Loucy (cell line): ENCODE results near the gene CDO1.

ENCODE experiments used
- H2AFZ ChIP-seq: fragments of 200-600 bp; sonication (generic); 2 replicates; pipeline ENCODE4 v1.6.0; 2016; ENCODE audit warnings: antibody characterized with exemption, mild to moderate bottlenecking, low read length, moderate library complexity
- H3F3A ChIP-seq: fragments of 200-600 bp; 2 replicates; pipeline ENCODE4 v1.6.0; 2016; ENCODE audit warnings: antibody characterized with exemption, low read depth, mild to moderate bottlenecking
- H3K27me3 ChIP-seq: fragments of 200-600 bp; sonication (generic); 2 replicates; pipeline ENCODE4 v1.6.1; 2014; ENCODE audit warnings: low read length, mild to moderate bottlenecking; ENCODE audit not compliant: insufficient read depth, poor library complexity, severe bottlenecking
- H3K36me3 ChIP-seq: fragments of 200-600 bp; sonication (generic); 2 replicates; pipeline ENCODE4 v1.6.1; 2016; ENCODE audit warnings: low read length; ENCODE audit not compliant: insufficient read depth
- H3K4me1 ChIP-seq: fragments of 200-600 bp; sonication (generic); 2 replicates; pipeline ENCODE4 v1.5.1; 2014; ENCODE audit warnings: low read length, mild to moderate bottlenecking; ENCODE audit not compliant: insufficient read depth, poor library complexity, severe bottlenecking
- H3K4me2 ChIP-seq: fragments of 200-600 bp; sonication (generic); 2 replicates; pipeline ENCODE4 v1.6.0; 2014; ENCODE audit warnings: antibody characterized with exemption, low read length, low read depth, mild to moderate bottlenecking; ENCODE audit not compliant: poor library complexity, severe bottlenecking
- H3K4me3 ChIP-seq: fragments of 200-600 bp; sonication (generic); 2 replicates; pipeline ENCODE4 v1.5.1; 2014; ENCODE audit warnings: low read length, mild to moderate bottlenecking, mixed read lengths; ENCODE audit not compliant: poor library complexity, severe bottlenecking
- H3K79me2 ChIP-seq: fragments of 200-600 bp; sonication (generic); 2 replicates; pipeline ENCODE4 v1.6.1; 2014; ENCODE audit warnings: low read length; ENCODE audit not compliant: insufficient read depth
- H3K9ac ChIP-seq: fragments of 200-600 bp; sonication (generic); 2 replicates; pipeline ENCODE4 v1.6.0; 2014; ENCODE audit warnings: mild to moderate bottlenecking, low read depth, low read length, moderate library complexity; ENCODE audit not compliant: poor library complexity, severe bottlenecking
- H3K9me2 ChIP-seq: fragments of 200-600 bp; sonication (generic); replicated peaks from 2 replicates; pipeline ENCODE4 v1.6.1; 2016; ENCODE audit warnings: low read depth, low read length, mixed read lengths
- H3K9me3 ChIP-seq: fragments of 200-600 bp; sonication (generic); 2 replicates; pipeline ENCODE4 v1.6.1; 2014; ENCODE audit warnings: mild to moderate bottlenecking, antibody characterized with exemption, low read length, low read depth; ENCODE audit not compliant: insufficient read depth
- H4K20me1 ChIP-seq: fragments of 200-600 bp; sonication (generic); 2 replicates; pipeline ENCODE4 v1.6.0; 2014; ENCODE audit warnings: antibody characterized with exemption, low read length, mild to moderate bottlenecking; ENCODE audit not compliant: insufficient read depth, poor library complexity, severe bottlenecking
- CTCF ChIP-seq: fragments of 200-600 bp; sonication (generic); conservative IDR thresholded peaks from 2 replicates; pipeline ENCODE4 v1.5.1; 2014; ENCODE audit warnings: mild to moderate bottlenecking, antibody characterized with exemption, low read length
- EZH2phosphoT487 ChIP-seq: fragments of 200-600 bp; IDR thresholded peaks from 2 replicates; pipeline ENCODE4 v1.6.1; 2018; ENCODE audit warnings: antibody characterized with exemption, mild to moderate bottlenecking, moderate library complexity, borderline replicate concordance

The CDO1 gene

GRCh38 chr5:115854139-115854538 is 37.7 kb upstream of the CDO1 start:
- no peak overlapping the region for H3K4me3 ChIP-seq

GRCh38 chr5:115850744-115851416 is 34.4 kb upstream of the CDO1 start:
- no peaks in the 10 kb centered on the region for H3K9me2 ChIP-seq
- no peaks in the 10 kb centered on the region for H3K9me3 ChIP-seq
- no peak overlapping the region for H3K4me2 ChIP-seq
- peaks cover 63% of the 10 kb centered on the region for H3K79me2 ChIP-seq
- no peak overlapping the region for H3K4me3 ChIP-seq
- H2AFZ ChIP-seq: no peak overlapping the region
- H3F3A ChIP-seq: no peaks in the 10 kb centered on the region
- H4K20me1 ChIP-seq: peaks cover 19% of the 10 kb centered on the region
- TF ChIP-seq CTCF (no peak), EZH2phosphoT487 (no peak)
- peaks cover 22% of the 10 kb centered on the region for H3K4me1 ChIP-seq
- no peaks in the 10 kb centered on the region for H3K27me3 ChIP-seq
- no peak overlapping the region for H3K9ac ChIP-seq
- no peaks in the 10 kb centered on the region for H3K36me3 ChIP-seq

More at GRCh38 chr5:115854139-115854538, 37.7 kb upstream of the CDO1 start:
- Histone ChIP-seq H3K9me2 (no peaks in the 10 kb centered on the region), H3K9ac (no peak overlapping the region), H3K36me3 (no peaks in the 10 kb centered on the region), H4K20me1 (peaks cover 12% of the 10 kb centered on the region), H3K4me2 (no peak overlapping the region), H2AFZ (no peak overlapping the region), H3K9me3 (no peaks in the 10 kb centered on the region), H3F3A (no peaks in the 10 kb centered on the region), H3K79me2 (peaks cover 54% of the 10 kb centered on the region), H3K27me3 (no peaks in the 10 kb centered on the region), H3K4me1 (peaks cover 10% of the 10 kb centered on the region)
- TF ChIP-seq CTCF: no peak

GRCh38 chr5:115849258-115849798 is 32.9 kb upstream of the CDO1 start:
- H3K4me3 ChIP-seq: no peak overlapping the region
- H4K20me1 ChIP-seq: peaks cover 24% of the 10 kb centered on the region
- H3K27me3 ChIP-seq: no peaks in the 10 kb centered on the region
- H3K4me1 ChIP-seq: peaks cover 25% of the 10 kb centered on the region
- TF ChIP-seq EZH2phosphoT487 (no peak), CTCF (no peak)
- no peak overlapping the region for H3K9ac ChIP-seq
- peaks cover 71% of the 10 kb centered on the region for H3K79me2 ChIP-seq
- no peak overlapping the region for H2AFZ ChIP-seq
- H3K9me3 ChIP-seq: no peaks in the 10 kb centered on the region
- H3K36me3 ChIP-seq: no peaks in the 10 kb centered on the region
- H3K9me2 ChIP-seq: no peaks in the 10 kb centered on the region
- no peaks in the 10 kb centered on the region for H3F3A ChIP-seq
- peak overlapping the region; percentile 16 for H3K4me2 ChIP-seq
